Measurements from ENCODE around the gene SMARCD3.
A peak's percentile ranks its signal among the peaks of the same experiment; 100 is the strongest.

Gene SMARCD3

GRCh38 chr7:151248346-151249033 lies at the start of gene SMARCD3:
SMARCD3 (minus strand) TSS chr7:151248694; CDS start chr7:151248562, 132 bp downstream.
- DNase-seq (ENCODE audit: low read depth) = no peak

DNA sequence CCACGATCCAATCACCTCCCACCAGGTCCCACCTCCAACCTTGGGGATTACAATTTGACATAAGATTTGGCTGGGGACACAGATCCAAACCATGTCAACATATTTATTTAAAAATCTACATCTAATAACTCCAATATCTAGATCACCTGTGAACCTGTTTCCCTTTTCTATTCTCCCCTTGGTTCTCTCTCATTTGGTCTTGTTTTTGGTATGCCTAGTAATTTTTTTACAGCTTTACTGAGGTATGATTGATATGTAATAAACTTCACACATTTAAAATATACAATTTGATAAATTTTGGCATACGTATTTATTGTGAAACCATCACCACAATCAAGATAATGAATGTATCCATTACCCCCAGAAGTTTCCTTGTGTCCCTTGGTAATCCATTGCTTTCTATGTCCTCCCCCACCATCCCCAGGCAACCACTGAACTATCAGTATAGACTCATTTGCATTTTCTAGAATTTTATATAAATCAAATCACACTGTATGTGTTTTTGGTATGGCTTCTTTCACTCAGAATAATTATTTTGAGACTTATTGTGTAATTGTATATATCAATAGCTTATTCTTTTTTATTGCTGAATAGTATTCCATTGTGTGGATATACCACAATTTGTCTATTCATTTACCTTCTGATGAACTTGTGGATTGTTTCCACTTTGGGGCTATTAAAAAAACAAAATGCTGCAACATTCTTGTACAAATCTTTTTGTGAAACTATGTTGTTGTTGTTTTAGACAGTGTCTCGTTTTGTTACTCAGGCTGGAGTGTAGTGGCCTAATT lies 47.9 kb upstream of the SMARCD3 start:
- DNase-seq (ENCODE audit: low read depth) = no peak

- DNase-seq (ENCODE audit: low read depth) = no peak
These were observed 44.4 kb upstream of the SMARCD3 start for GRCh38 chr7:151292850-151293249.

- no peak for DNase-seq (ENCODE audit: low read depth)
These were observed 42.7 kb upstream of the SMARCD3 start for GRCh38 chr7:151291206-151291605.

GRCh38 chr7:151290355-151290760 lies 41.9 kb upstream of the SMARCD3 start:
- no peak for DNase-seq (ENCODE audit: low read depth)

GRCh38 chr7:151289891-151290290 lies 41.4 kb upstream of the SMARCD3 start:
- DNase-seq (ENCODE audit: low read depth) = no peak

- DNase-seq (ENCODE audit: low read depth) = no peak
These were observed 37.7 kb upstream of the SMARCD3 start for GRCh38 chr7:151286148-151286547.

GRCh38 chr7:151283302-151283701 lies 34.8 kb upstream of the SMARCD3 start:
- no peak for DNase-seq (ENCODE audit: low read depth)

DNA sequence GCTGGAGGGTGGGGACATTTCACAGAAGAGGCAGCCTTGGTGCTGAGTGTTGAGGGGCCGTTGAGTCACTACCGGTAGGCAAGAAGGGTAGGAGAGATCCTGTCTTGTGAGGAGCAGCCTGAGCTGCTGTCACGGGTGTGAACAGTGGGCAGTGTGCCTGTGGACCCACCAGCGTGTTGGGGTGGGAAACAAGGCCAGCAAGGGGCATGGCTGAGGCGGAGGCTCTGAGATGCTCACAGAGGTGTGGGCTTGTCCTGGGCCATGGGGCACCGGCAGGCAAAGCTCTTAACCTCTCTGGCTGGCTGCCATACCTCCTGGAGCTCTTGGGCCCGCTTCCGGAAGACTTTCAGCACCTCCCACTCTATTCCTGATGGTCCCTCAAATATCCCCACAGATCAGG lies 33.6 kb upstream of the SMARCD3 start:
- DNase-seq (ENCODE audit: low read depth) = no peak

DNA sequence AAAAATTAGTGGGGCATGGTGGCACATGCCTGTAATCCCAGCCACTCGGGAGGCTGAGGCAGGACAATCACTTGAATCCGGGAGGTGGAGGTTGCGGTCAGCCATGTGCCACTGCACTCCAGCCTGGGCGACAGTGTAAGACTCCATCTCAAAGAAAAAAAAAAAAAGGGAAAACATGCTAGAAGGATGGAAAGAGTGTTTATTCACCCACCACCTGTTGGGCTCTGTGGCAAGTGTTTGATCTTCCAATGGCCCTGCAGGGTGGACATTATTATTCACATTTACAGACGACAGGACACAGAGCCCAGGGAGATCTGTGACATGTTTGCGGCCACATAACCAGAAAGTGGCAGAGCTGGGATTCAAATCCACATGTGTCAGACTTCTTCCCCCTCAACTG lies 33.2 kb upstream of the SMARCD3 start:
- no peak for DNase-seq (ENCODE audit: low read depth)

DNA sequence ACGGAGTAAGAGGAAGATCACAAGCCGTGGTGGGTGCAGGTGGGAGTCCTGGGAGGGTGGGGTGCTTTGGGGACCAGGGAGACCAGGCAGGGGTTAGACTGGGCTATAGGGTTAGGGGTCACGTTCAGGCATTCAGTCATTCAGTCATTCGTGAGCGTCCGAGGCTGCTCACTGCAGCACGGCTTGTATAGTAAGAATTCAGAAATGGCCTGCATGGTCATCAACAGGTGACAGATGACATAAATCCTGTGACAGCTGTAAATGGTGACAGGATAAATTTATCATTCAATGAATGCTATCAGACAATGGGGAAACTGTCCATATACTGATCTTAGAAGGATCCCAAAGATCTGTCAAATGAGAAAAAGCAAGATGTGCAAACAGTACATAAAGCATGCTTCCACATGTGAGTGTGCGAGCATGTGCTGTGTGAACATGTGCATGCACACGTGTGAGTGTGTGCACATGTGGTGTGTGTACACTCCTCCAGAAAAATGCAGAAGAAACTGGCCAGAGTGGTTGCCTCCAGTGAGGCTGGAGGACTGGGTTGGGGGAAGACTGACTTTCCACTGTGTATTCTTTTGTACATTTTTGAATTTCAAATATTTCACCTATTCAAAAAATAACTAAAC lies 32.0 kb upstream of the SMARCD3 start:
- no peak for DNase-seq (ENCODE audit: low read depth)

GRCh38 chr7:151279868-151280267 lies 31.4 kb upstream of the SMARCD3 start:
- DNase-seq (ENCODE audit: low read depth) = no peak

DNA sequence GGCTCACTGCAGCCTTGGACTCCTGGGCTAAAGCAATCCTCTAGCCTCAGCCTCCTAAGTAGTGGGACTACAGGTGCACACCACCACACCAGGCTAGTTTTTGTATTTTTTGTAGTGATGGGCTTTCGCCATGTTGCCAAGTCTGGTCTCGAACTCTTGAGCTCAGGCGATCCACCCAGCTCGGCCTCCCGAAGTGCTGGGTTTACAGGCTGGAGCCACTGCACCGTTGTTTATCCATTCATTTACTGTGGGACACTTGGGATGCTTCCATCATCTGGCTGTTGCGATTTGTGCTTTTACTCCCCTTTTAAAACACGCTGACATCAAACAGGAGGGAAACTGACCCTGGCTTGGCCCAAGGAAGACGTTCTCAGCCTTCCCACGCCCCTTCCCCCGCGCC lies 30.5 kb upstream of the SMARCD3 start:
- DNase-seq (ENCODE audit: low read depth) = no peak

DNA sequence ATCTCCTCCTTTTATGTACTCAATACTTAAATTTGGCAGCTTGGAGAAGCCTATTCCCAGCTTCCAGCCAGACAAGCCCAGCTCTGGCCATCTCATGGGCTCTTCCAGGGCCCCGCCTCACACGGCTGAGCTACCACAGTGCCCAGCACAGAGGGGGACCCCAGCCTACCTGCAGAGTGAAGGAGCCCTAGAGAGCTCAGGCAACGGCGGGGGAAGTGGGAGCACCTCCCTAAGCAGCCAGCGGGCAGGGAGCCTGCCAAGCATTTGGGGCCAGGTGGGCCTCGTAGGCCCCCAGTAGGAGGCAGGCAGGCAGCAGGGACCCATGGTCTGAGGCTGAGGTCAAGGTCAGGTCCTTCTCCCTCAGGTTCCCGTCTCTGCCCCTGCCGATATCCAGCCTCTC lies 29.1 kb upstream of the SMARCD3 start:
- no peak for DNase-seq (ENCODE audit: low read depth)

- DNase-seq (ENCODE audit: low read depth) = peak; percentile 39
These were observed 28.4 kb upstream of the SMARCD3 start for GRCh38 chr7:151276666-151277590.

- no peak for DNase-seq (ENCODE audit: low read depth)
These were observed 27.5 kb upstream of the SMARCD3 start for GRCh38 chr7:151275813-151276577.

DNA sequence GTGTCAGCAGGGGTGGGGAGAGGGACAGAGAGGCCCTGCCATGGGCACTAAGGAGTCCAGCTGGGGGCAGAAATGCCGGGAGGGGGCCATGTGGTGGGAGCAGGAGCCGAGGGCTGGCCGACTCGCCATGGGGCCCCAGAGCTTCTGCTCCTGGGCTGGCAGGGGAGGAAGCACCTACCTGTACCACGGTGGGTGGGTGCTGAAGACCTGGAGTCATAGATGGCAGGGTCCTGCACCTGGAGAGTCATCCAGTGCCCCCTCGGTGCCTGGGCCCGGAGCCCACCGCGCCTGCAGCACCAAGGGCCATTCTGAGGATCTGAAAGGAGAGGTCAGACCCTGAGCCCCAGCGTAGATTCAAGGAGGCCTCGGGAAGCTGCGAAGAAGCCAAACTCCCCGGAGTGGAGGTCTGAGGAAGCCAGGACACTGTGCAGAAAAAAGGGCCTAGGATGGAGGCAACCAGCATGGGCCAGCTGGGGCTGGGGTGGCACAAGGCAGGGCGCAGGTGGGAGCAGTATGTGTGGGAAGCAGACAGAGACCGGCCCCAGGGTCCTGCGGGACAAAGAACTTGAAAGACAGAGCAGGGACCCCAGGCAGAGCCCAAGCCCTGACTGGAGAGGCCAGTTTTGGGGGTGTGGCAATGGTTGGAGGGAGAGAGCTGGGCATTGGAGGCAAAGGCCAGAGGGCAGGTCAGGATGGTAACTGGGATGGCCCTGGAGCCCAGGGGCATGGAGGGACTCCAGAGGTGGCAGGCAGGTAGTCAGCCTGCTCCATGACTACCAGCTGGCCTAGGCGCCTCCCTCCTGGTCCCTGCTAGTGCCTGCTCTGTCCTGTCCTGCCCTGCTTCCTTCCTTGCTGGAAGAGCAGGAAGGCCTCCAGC lies 26.7 kb upstream of the SMARCD3 start:
- DNase-seq (ENCODE audit: low read depth) = no peak

- no peak for DNase-seq (ENCODE audit: low read depth)
These were observed 25.9 kb upstream of the SMARCD3 start for GRCh38 chr7:151274396-151274795.

GRCh38 chr7:151273651-151274390 lies 25.3 kb upstream of the SMARCD3 start:
- DNase-seq (ENCODE audit: low read depth) = no peak

DNA sequence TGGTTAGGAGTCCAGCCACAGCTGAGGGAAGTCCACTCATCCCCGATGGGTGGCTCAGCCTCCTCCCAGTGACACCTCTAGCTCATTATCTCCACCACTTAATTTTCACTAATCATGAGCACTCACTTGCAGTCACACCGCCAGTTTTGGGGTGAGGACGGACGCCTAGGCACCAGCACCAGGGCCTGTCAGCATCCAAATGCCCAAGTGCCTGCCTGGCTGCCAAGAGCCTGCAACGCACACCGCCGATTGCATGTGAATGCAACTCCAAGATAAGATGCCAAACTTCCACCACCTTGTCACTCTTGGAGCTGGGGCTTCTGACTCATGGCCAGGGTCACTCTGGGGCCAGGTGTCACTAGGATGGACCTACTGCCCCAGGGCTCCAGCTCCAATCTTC lies 24.4 kb upstream of the SMARCD3 start:
- no peak for DNase-seq (ENCODE audit: low read depth)
